CD4-positive, alpha-beta memory T cell (primary cell): ENCODE measurements around the gene GTF2IRD1. TPM values are rescaled to one million over a fixed set of nuclear protein-coding genes. Genes with fewer than 3 reads are reported as not detected.

Experiments
- CTCF ChIA-PET: fragments of 350-600 bp; sonication (Branson Sonifier 250); formaldehyde crosslinking; loops from one replicate; lab custom pipeline; 2021; ENCODE audit warnings: inconsistent platforms; ENCODE audit not compliant: partially characterized antibody; lab: Charles Lee
- POLR2A ChIA-PET: fragments of 350-600 bp; sonication (Branson Sonifier 250); formaldehyde crosslinking; loops from one replicate; lab custom pipeline; 2021; ENCODE audit not compliant: partially characterized antibody; lab: Charles Lee
- DNase-seq, 5 donors: peaks; one replicate each; pipeline versions ENCODE4 v3.0.0 to v3.0.0-alpha.2; 2020 to 2022; ENCODE audit warnings: mixed read lengths in 1 of 5
- H3K27ac ChIP-seq: one replicate; pipeline ENCODE4 v1.7.0; 2013; ENCODE audit warnings: low read depth, low read length
- H3K27me3 ChIP-seq: 2 replicates; pipeline ENCODE4 v1.7.0; 2013; ENCODE audit warnings: mild to moderate bottlenecking, low read length, moderate library complexity; ENCODE audit not compliant: insufficient read depth
- H3K36me3 ChIP-seq: 2 replicates; pipeline ENCODE4 v1.7.0; 2013; ENCODE audit warnings: mild to moderate bottlenecking, low read length, moderate library complexity; ENCODE audit not compliant: insufficient read depth
- H3K4me1 ChIP-seq: 2 replicates; pipeline ENCODE4 v1.7.0; 2013; ENCODE audit warnings: mild to moderate bottlenecking, low read length, moderate library complexity; ENCODE audit not compliant: insufficient read depth
- H3K4me3 ChIP-seq, 2 donors: one replicate each; pipeline ENCODE4 v1.7.0; 2013; ENCODE audit warnings: low read length in 2 of 2, mild to moderate bottlenecking in 1 of 2
- H3K9me3 ChIP-seq, 2 donors: one replicate each; pipeline ENCODE4 v1.7.0; 2013; ENCODE audit warnings: low read length in 2 of 2, control low read depth in 1 of 2; ENCODE audit not compliant: control insufficient read depth in 1 of 2
- H3K27ac Mint-ChIP-seq, 7 donors: one replicate each; pipeline ENCODE4 v1.8.0; 2020 to 2021; ENCODE audit warnings: mixed read lengths in 7 of 7, mild to moderate bottlenecking in 6 of 7, inconsistent platforms in 3 of 7, moderate library complexity in 3 of 7
- H3K27me3 Mint-ChIP-seq, 2 donors: one replicate each; pipeline ENCODE4 v1.8.0; 2020 to 2021; ENCODE audit warnings: mixed read lengths in 2 of 2
- H3K36me3 Mint-ChIP-seq, 2 donors: one replicate each; pipeline ENCODE4 v1.8.0; 2020 to 2021; ENCODE audit warnings: mixed read lengths in 2 of 2, inconsistent platforms in 1 of 2, mild to moderate bottlenecking in 1 of 2
- H3K4me1 Mint-ChIP-seq, 4 donors: one replicate each; pipeline ENCODE4 v1.8.0; 2020 to 2021; ENCODE audit warnings: mixed read lengths in 4 of 4, mild to moderate bottlenecking in 1 of 4
- H3K4me3 Mint-ChIP-seq, 8 donors: one replicate each; pipeline ENCODE4 v1.8.0; 2020 to 2021; ENCODE audit warnings: mixed read lengths in 8 of 8, mild to moderate bottlenecking in 7 of 8, moderate library complexity in 6 of 8, inconsistent platforms in 3 of 8
- H3K9me3 Mint-ChIP-seq, 8 donors: one replicate each; pipeline ENCODE4 v1.8.0; 2020 to 2021; ENCODE audit warnings: mixed read lengths in 8 of 8, mild to moderate bottlenecking in 5 of 8, inconsistent platforms in 3 of 8, moderate library complexity in 1 of 8
- intact Hi-C: fragments of 100-400 bp; cut with micrococcal nuclease; formaldehyde crosslinking; loops from one replicate; pipeline ENCODE4 v1.15.1; 2023
- polyA plus RNA-seq, 2 donors: library from polyadenylated mRNA; unstranded; fragments of 300-500 nt; fragmentation: Illumina TruSeq; gene quantifications; one replicate each; pipeline ENCODE4 v1.2.3, GENCODE V29; 2021
- total RNA-seq, 2 experiments: library from RNA; stranded (reverse); gene quantifications; one replicate each; pipeline ENCODE4 v1.2.3, GENCODE V29; 2021

Gene GTF2IRD1
- total and polyA plus RNA-seq, 4 experiments from 2014 or later, result 0.30 to 8.8 (median 4.7) TPM

GRCh38 chr7:74443543-74444247 is 10.0 kb upstream of the GTF2IRD1 start:
- Mint-ChIP-seq H3K4me3 (no peak overlapping the region), H3K27me3 (peaks cover 0 to 1% of the 10 kb centered on the region in 2 donors), H3K36me3 (no peaks in the 10 kb centered on the region), H3K9me3 (peaks cover 0 to 3% (median 0%) of the 10 kb centered on the region in 8 donors), H3K27ac (no peak overlapping the region), H3K4me1 (no peaks in the 10 kb centered on the region)
- Histone ChIP-seq H3K27ac (no peak overlapping the region), H3K27me3 (no peaks in the 10 kb centered on the region), H3K4me3 (no peak overlapping the region), H3K36me3 (no peaks in the 10 kb centered on the region), H3K4me1 (no peaks in the 10 kb centered on the region), H3K9me3 (no peaks in the 10 kb centered on the region)
- intact Hi-C loops, result no loop called here
- CTCF ChIA-PET, result no interaction called here
- POLR2A ChIA-PET, result no interaction called here
- no peak for DNase-seq

GRCh38 chr7:74449144-74449543 is 4.6 kb upstream of the GTF2IRD1 start:
- H3K4me3 ChIP-seq, result no peak overlapping the region
- Mint-ChIP-seq H3K4me1 (peaks cover 14 to 25% (median 19%) of the 10 kb centered on the region in 4 donors), H3K4me3 (no peak overlapping the region), H3K27me3 (peaks cover 0 to 1% of the 10 kb centered on the region in 2 donors), H3K9me3 (no peaks in the 10 kb centered on the region), H3K27ac (peak overlapping the region in 1 of 7 donors; percentile 36), H3K36me3 (peaks cover 0 to 5% of the 10 kb centered on the region in 2 donors)
- POLR2A ChIA-PET, result no interaction called here
- no peaks in the 10 kb centered on the region for H3K36me3 ChIP-seq
- no peaks in the 10 kb centered on the region for H3K9me3 ChIP-seq
- CTCF ChIA-PET, result interaction anchor here (0.6 to 2.6 kb wide), 14 partner anchors 9 to 624 kb away, joined by 3 to 53 read pairs (median 4); no protein-coding TSS in a partner anchor
- intact Hi-C loops, result no loop called here
- peaks cover 18% of the 10 kb centered on the region for H3K4me1 ChIP-seq
- H3K27ac ChIP-seq, result no peak overlapping the region
- no peaks in the 10 kb centered on the region for H3K27me3 ChIP-seq
- DNase-seq, result no peak

- peak overlapping the region in 1 of 8 donors; percentile 71 for H3K4me3 Mint-ChIP-seq
- POLR2A ChIA-PET, result no interaction called here
- intact Hi-C loops, result loop anchor here (1.0 kb wide), 1 partner anchor 116 kb away; no protein-coding TSS in a partner anchor
These were observed 3.8 kb upstream of the GTF2IRD1 start for GRCh38 chr7:74449809-74450397.

GRCh38 chr7:74452748-74453321 is 871 bp upstream of the GTF2IRD1 start:
- peak overlapping the region; percentile 95 to 99 (median 98) for H3K27ac Mint-ChIP-seq
- ChIA-PET POLR2A (interaction anchor here (1.3 to 2.4 kb wide), 4 partner anchors 11 to 204 kb away, joined by 3 to 15 read pairs (median 4); partner anchors contain the start of gene GTF2I), CTCF (interaction anchor here (1.9 kb wide), 1 partner anchor 113 kb away, joined by 11 read pairs; no protein-coding TSS in a partner anchor)
- Histone ChIP-seq H3K4me3 (peak overlapping the region in 1 of 2 donors; percentile 49), H3K4me1 (peaks cover 22% of the 10 kb centered on the region), H3K27me3 (no peaks in the 10 kb centered on the region), H3K9me3 (no peaks in the 10 kb centered on the region), H3K27ac (peak overlapping the region; percentile 73), H3K36me3 (no peaks in the 10 kb centered on the region)
- H3K4me3 Mint-ChIP-seq, result peak overlapping the region; percentile 74 to 88 (median 86)
- peaks cover 16 to 25% (median 19%) of the 10 kb centered on the region in 4 donors for H3K4me1 Mint-ChIP-seq
- intact Hi-C loops, result loop anchor here (2.0 kb wide), 1 partner anchor 204 kb away; the partner anchor contains the start of gene GTF2I
- no peak for DNase-seq
- peaks cover 0 to 1% of the 10 kb centered on the region in 2 donors for H3K27me3 Mint-ChIP-seq
- peaks cover 0 to 5% of the 10 kb centered on the region in 2 donors for H3K36me3 Mint-ChIP-seq
- peaks cover 0 to 2% (median 0%) of the 10 kb centered on the region in 8 donors for H3K9me3 Mint-ChIP-seq

More at GRCh38 chr7:74449809-74450397, 3.8 kb upstream of the GTF2IRD1 start:
- Histone ChIP-seq H3K4me1 (peaks cover 22% of the 10 kb centered on the region), H3K9me3 (no peaks in the 10 kb centered on the region), H3K36me3 (no peaks in the 10 kb centered on the region), H3K27ac (no peak overlapping the region), H3K27me3 (no peaks in the 10 kb centered on the region), H3K4me3 (no peak overlapping the region)
- H3K4me1 Mint-ChIP-seq, result peaks cover 14 to 25% (median 19%) of the 10 kb centered on the region in 4 donors
- peaks cover 0 to 5% of the 10 kb centered on the region in 2 donors for H3K36me3 Mint-ChIP-seq
- CTCF ChIA-PET, result interaction anchor here (0.6 to 2.6 kb wide), 20 partner anchors 8 to 250 kb away, joined by 3 to 53 read pairs (median 3); no protein-coding TSS in a partner anchor
- peak overlapping the region; percentile 26 to 89 (median 74) for H3K27ac Mint-ChIP-seq
- DNase-seq, result peak; percentile 59 to 67 (median 63)
- H3K9me3 Mint-ChIP-seq, result no peaks in the 10 kb centered on the region
- peaks cover 0 to 1% of the 10 kb centered on the region in 2 donors for H3K27me3 Mint-ChIP-seq

GRCh38 chr7:74454021-74454924 is 567 bp downstream of the GTF2IRD1 start:
- Histone ChIP-seq H3K4me3 (no peak overlapping the region), H3K4me1 (peaks cover 22% of the 10 kb centered on the region), H3K36me3 (no peaks in the 10 kb centered on the region), H3K27ac (no peak overlapping the region), H3K27me3 (no peaks in the 10 kb centered on the region), H3K9me3 (no peaks in the 10 kb centered on the region)
- ChIA-PET CTCF (no interaction called here), POLR2A (interaction anchor here (1.1 kb wide), 1 partner anchor 9 kb away, joined by 3 read pairs; no protein-coding TSS in a partner anchor)
- peak overlapping the region in 3 of 7 donors; percentile 29 to 75 (median 47) for H3K27ac Mint-ChIP-seq
- peaks cover 0 to 5% of the 10 kb centered on the region in 2 donors for H3K36me3 Mint-ChIP-seq
- H3K27me3 Mint-ChIP-seq, result no peaks in the 10 kb centered on the region
- H3K9me3 Mint-ChIP-seq, result peaks cover 0 to 2% (median 0%) of the 10 kb centered on the region in 8 donors
- intact Hi-C loops, result no loop called here
- H3K4me3 Mint-ChIP-seq, result peak overlapping the region in 7 of 8 donors; percentile 30 to 67 (median 53)
- H3K4me1 Mint-ChIP-seq, result peaks cover 16 to 23% (median 19%) of the 10 kb centered on the region in 4 donors
- DNase-seq, result peak in 1 of 5 donors; percentile 45

- Histone ChIP-seq H3K27me3 (no peaks in the 10 kb centered on the region), H3K36me3 (no peaks in the 10 kb centered on the region), H3K27ac (no peak overlapping the region), H3K4me3 (no peak overlapping the region), H3K4me1 (peaks cover 22% of the 10 kb centered on the region), H3K9me3 (no peaks in the 10 kb centered on the region)
- H3K27ac Mint-ChIP-seq, result peak overlapping the region in 4 of 7 donors; percentile 27 to 75 (median 44)
- ChIA-PET CTCF (no interaction called here), POLR2A (interaction anchor here (0.7 kb wide), 1 partner anchor 10 kb away, joined by 3 read pairs; no protein-coding TSS in a partner anchor)
- H3K4me3 Mint-ChIP-seq, result peak overlapping the region; percentile 22 to 77 (median 54)
- DNase-seq, result no peak
- H3K9me3 Mint-ChIP-seq, result peaks cover 0 to 2% (median 0%) of the 10 kb centered on the region in 8 donors
- peaks cover 14 to 17% (median 15%) of the 10 kb centered on the region in 4 donors for H3K4me1 Mint-ChIP-seq
- H3K27me3 Mint-ChIP-seq, result no peaks in the 10 kb centered on the region
- intact Hi-C loops, result no loop called here
- peaks cover 0 to 5% of the 10 kb centered on the region in 2 donors for H3K36me3 Mint-ChIP-seq
These were observed 1.2 kb downstream of the GTF2IRD1 start for GRCh38 chr7:74454925-74455288.
